AML-193 (cell line): ENCODE data around the gene RRP1B.
"Not testable (repeated sequence)": the region's sequence is repeated elsewhere in the genome, so short reads cannot be mapped to it uniquely, and the experiment has no call there.

Source experiments
- DNase-seq, 2 experiments: peaks; one replicate each; lab custom pipeline; 2025; lab: John Stamatoyannopoulos, UW

RRP1B gene

DNA sequence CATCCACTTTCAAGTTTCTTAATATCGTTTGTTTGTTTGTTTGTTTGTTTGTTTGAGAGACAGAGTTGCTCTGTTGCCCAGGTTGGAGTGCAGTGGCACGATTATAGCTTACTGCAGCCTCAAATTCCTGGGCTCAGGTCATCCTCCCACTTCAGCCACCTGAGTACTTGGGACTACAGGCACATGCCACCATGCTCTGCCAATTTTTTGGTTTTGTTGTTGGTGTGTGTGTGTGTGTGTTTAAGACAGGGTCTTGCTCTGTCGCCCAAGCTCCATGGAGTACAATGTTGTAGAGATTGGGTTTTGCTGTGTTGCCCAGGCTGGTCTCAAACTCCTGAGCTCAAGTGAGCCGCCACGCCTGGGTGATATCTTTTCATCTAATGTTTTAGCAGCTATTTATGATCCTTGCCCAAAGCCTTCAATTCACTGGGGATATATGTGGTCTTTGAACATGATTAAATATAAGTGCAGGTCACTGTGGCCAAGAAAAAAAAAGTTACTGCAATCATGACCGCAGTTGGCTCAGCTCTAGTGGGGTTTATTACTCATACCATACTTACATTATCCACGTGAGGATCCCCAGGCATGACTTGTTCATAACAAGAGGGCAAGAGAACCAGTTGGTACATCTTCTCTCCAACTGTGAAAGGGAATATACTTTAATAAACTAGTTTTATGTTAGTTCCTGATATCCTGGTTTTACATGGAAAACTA is 8.0 kb downstream of the RRP1B start:
- DNase-seq = peak; percentile 11 to 57

DNA sequence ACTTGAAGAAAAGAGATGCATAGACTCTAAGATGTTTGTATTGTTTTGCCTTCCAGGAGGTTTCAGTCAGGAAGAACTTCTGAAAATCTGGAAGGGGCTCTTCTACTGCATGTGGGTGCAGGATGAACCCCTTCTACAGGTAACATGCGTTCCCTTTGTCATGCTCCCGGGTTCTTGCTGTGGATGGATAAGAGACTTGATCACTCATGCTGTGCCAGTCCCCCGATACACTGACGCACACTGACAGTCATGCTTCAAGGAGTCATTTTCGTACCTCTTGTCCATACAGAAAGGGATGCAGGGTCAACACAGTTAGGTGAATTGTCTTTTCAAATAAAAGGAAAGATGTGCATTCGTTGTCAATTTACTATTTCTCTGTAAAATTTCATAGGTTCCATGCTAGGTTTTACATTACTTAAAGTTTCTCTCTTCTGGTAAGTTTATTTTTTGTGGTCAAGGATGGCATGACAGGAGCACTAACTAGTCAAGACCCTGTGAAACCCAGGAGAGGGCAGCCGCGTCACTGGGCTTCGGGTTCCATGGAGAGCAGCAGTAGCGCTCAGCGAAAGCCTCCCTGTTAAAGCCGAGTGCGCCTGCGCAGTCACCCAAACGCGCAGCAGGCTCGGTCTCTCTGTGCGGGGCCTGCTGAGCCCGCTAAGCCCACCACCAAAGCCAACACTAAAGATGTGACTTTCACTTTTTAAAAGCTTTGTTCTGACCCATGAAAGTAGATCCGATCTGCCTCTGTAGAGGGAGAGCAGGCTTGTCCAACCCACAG is 10.7 kb downstream of the RRP1B start:
- DNase-seq = no peak

DNA sequence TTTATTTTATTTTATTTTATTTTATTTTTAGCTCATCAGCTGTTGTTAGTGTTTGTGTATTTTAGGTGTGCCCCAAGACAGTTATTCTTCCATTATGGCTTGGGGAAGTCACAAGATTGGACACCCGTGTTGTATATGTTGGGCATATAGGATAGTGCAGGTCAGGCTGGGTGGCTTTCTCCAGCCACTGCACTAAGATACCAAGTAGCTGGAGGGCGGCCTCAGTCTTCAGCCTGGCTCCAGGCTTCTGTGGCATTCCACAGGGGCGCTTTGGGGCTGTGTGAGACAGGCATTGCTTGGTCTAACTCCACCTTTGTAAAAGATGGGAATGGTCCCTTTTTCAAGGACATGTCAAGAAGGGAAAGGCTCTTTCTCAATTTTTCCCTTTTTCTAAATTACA is 16.5 kb downstream of the RRP1B start:
- no peak for DNase-seq

DNA sequence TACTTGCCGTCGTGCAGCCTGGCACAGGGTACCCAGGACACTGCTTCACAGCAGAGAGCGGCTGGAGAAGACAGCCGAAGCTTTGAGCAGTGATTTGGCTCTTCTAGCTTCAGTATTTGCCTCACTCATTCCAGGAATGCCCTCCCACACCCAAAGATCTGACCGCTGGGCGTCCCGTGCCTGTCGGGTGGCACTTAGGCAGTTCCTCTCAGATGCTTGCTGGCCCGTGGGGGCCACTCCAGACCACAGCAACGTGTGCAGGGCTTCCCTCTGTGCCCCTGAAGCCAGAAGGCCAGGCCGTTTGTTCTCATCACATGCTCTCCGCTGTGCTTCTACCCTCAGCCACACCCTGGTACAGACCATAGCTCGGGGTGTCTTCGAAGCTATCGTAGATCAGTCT is 17.0 kb downstream of the RRP1B start:
- DNase-seq = no peak

DNA sequence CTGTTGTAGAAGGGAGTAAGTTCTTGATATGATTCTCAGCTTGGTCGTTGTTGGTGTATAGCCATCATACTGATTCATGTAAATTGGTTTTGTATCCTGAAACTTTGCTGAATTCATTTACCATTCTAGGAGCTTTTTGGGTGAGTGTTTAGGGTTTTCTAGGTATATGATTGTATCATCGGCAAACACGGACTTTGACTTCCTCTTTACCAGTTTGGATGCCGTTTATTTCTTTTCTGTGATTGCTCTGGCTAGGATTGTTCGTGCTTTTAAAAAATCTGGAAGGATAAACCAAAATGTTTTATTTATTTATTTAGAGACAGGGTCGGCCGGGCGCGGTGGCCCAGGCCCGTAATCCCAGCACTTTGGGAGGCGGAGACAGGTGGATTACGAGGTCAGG is 20.6 kb downstream of the RRP1B start:
- no peak for DNase-seq

DNA sequence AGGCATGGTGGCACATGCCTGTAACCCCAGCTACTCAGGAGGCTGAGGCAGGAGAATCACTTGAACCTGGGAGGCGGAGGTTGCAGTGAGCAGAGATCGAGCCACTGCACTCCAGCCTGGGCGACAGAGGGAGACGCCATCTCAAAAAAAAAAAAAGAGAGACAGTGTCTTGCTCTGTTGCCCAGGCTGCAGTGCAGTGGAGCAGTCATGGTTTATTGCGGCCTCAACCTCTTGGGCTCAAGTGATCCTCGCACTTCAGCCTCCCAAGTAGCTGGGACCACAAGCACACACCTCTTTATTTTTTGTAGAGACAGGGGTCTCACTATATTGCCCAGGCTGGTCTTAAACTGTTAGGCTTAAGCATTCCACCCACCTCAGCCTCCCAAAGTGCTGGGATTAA is 21.1 kb downstream of the RRP1B start:
- DNase-seq = not testable (repeated sequence)

DNA sequence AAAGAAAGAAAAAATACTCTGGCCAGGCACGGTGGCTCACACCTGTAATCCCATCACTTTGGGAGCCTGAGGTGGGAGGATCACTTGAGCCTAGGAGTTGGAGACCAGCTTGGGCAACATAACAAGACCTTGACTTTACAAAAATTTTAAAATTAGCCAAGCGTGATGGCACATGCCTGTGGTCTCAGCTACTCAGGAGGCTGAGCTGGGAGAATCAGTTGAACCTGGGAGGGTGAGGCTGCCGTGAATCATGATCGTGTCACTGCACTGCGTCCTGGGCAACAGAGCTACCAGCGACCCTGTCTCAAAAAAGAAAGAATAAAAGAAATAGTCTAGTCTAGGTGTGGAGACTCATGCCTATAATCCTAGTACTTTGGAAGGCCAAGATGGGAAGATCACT is 22.3 kb downstream of the RRP1B start:
- DNase-seq = no peak

DNA sequence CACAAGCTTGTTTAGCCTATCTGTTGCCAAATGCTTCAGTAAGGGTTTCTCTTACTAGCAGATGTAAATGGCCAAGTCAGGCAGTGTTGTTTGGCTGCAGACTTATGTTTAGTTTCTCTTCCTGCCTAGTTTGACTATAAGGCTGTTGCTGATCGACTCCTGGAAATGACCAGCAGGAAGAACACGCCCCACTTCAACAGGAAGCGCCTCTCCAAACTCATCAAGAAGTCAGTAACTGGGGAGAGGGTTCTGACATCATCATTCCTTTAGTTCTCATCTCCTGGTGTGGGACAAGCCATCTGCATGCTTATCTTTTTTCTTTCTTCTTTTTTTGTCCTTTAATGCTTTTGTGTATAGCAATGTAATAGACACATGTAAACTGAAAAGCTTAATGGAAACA is 25.1 kb downstream of the RRP1B start:
- no peak for DNase-seq

DNA sequence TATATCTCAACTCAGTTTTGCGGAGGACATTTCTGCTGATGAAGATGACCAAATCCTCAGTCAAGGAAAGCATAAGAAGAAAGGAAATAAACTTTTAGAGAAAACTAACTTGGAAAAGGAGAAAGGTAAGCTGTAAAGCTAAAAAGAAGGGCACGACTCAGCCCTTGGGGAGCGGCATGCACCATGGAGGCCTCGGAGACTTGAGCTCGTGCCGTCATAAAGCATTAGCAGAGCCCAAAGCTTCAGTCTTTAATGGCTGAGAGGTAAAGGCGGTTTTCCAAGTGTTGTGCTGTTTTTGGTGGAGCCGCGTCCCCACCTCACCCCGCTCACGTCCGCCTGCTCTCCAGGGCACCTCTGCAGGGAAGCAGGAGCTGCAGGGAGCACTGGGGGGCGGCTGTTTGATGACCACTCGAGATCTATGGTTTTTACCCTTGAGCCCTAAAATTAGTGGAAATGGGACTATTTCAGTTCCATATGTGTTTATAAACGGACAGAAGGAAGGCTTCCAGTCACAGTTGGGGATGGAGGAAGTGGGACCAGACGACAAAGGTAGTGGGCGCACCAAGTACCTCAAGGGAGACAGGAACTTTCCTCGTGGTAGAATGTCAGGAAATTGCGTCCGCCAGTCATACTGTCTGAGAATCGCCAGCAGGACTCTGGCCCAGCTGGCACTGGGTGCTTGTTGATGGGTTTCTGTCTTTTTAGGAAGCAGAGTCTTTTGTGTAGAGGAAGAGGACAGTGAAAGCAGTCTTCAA is 27.6 kb downstream of the RRP1B start:
- no peak for DNase-seq

DNA sequence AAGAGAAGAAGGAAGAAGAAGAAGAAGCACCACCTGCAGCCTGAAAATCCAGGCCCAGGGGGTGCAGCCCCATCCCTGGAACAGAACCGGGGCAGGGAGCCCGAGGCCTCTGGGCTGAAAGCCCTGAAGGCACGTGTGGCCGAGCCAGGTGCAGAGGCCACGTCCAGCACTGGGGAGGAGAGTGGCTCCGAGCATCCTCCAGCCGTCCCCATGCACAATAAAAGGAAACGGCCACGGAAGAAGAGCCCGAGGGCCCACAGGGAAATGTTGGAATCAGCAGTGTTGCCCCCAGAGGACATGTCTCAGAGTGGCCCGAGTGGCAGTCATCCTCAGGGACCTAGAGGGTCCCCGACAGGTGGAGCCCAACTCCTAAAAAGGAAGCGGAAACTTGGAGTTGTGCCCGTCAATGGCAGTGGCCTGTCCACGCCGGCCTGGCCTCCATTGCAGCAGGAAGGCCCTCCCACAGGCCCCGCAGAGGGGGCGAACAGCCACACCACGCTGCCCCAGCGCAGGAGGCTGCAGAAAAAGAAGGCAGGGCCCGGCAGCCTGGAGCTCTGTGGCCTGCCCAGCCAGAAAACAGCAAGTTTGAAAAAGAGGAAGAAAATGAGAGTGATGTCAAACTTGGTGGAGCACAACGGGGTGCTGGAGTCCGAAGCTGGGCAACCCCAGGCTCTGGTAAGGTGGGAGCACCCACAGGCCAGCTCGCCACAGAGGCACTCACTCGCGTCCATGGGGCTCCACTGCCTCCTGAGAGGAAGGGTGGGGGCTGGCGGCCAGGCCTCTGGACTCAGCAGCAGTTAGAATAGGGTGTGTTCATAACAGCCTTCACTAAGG is 28.4 kb downstream of the RRP1B start:
- no peak for DNase-seq

DNA sequence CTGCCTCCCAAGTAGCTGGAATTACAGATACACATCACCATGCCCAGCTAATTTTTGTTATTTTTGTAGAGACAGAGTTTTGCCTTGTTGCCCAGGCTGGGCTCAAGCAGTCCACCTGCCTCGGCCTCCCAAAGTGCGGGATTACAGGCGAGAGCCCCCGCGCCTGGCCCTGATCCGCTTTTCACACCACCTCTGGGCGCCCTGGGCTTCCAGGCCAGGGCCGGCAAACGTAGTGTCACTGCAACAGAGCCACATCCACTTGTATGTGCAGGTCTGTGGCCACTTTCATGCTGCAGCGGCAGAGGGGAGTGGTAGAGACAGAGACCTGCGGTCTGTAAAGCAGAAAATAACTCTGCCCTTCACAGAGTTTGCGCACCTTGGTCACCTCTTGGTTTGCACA is 29.5 kb downstream of the RRP1B start:
- no peak for DNase-seq

DNA sequence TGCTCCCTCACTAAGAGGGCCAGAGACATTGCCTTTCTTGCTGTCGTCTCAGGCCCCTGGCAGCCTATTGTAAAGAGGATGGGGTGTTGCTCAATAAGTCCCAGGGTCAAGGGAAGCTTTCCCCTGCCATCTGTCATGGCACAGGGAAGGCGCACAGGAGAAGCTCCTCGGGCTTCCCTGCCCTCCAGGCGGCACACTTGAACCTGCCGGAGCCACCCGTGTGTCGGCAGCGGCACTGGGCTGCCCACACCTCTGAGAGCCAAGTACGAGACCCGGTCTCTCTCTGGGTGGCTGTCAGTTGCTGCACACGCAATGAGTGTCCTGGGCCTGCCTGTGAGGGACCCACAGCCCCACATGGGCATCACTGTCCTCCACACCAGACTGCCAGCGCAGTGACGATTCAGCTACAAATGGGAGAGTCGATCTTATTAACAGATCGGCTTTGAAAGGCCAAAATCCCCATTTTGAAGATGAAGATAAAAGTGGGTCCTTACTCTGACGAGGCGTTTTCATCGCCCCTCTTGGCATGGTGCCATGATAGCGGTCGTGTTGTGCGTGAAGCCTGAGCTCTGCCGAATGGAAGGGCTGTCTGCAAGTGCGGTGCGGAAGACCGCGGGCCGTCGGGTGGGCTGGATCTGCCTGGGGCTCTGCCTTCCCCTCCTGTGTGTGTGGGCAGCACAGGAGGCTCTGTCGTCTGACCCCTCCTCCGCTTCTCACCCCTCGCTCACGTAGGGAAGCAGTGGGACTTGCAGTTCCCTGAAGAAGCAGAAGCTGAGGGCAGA is 30.4 kb downstream of the RRP1B start:
- no peak for DNase-seq

DNA sequence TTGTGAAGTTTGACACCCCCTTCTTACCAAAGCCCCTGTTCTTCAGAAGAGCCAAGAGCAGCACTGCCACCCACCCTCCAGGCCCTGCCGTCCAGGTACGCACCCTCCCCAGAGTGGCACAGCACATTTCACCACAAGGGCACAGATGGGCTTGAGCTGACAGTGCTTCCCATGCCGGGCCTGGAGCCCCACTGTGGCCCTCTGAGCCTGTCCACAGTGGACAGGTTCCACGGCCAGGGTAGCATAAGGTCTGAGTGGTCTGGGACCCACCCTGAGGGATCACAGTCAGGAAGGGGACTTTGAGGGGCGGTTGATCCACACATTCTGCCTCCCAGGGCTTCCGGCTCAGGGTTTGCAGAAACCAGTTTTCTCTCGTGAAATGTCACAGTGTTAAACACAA is 31.0 kb downstream of the RRP1B start:
- DNase-seq = no peak

DNA sequence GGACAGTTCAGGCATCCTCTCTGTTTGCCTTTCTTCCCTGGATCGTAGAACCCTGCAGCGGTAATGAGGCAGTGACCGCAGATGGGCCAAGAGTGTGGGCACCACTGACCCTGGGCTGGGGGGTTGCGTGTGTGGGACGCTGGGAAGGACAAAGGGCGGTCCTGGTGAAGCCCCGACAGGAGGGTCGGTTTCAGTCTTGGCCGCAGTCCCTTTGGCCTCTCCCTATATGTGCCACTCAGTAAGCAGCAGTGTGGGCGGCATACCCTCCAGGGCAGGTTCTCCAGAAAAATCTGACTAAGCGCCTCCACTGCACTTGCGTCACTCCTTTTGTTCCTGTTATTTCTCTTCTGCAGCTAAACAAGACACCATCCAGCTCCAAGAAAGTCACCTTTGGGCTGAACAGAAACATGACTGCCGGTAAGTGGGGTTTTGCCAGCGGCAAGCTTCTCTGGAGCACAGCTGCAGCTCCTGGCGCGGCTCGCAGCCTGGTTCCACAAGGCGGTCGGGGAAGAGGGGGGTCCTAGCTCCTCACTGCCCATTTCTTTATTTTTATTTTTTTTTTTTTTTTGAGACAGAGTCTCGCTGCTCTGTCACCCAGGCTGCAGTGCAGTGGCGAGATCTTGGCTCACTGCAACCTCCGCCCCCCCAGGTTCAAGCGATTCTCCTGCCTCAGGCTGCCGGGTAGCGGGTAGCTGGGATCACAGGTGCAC is 31.9 kb downstream of the RRP1B start:
- no peak for DNase-seq

DNA sequence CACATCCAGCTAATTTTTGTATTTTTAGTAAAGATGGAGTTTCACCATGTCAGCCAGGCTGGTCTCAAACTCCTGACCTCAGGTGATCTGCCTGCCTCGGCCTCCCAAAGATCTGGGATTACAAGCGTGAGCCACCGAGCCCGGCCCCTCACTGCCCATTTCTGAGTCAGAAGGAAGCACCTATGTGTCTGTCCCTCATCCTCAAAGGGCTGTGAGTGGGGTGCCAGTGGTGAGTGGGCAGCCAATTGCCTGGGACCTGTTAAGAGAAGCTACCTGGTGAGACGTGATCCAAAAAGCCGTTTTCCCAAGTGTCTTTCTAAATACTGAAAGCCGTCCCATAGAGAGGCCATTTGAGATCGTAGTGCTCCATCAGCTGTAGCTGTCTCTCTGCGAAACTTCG is 32.4 kb downstream of the RRP1B start:
- DNase-seq = no peak

DNA sequence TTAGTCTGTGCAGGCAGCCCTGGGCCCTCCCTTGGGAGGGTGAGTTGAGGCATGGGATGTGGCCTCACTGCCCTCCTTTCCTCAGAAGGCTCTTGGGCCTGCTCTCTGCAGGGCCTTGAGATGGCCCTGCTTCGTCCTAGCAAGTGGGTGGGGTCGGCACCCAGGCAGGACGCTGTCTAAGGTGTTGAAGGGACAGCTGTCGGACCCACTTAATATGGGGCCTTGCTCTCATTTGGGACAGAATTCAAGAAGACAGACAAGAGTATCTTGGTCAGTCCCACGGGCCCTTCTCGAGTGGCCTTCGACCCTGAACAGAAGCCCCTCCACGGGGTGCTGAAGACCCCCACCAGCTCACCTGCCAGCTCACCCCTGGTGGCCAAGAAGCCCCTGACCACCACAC is 33.6 kb downstream of the RRP1B start:
- no peak for DNase-seq

DNA sequence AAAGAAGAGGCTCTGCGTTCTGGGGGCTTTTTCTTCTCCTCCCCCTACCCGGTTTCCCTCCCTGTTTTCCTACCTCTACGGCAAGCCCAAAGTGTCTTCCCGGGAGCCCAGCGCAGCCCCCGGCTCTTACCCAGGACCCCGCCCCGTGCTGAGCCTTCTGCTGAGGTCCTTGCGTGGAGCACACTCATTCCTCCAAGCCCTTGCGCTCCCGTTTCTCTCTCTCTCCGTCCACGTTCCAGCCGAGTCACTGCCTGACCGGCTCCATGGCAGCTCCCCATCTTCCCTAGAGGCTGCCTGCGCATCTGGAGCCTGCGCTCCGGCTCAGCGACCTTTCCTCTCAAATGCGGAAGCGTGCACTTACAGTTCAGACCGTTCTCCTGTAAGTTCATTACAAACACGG is 34.6 kb downstream of the RRP1B start:
- no peak for DNase-seq

DNA sequence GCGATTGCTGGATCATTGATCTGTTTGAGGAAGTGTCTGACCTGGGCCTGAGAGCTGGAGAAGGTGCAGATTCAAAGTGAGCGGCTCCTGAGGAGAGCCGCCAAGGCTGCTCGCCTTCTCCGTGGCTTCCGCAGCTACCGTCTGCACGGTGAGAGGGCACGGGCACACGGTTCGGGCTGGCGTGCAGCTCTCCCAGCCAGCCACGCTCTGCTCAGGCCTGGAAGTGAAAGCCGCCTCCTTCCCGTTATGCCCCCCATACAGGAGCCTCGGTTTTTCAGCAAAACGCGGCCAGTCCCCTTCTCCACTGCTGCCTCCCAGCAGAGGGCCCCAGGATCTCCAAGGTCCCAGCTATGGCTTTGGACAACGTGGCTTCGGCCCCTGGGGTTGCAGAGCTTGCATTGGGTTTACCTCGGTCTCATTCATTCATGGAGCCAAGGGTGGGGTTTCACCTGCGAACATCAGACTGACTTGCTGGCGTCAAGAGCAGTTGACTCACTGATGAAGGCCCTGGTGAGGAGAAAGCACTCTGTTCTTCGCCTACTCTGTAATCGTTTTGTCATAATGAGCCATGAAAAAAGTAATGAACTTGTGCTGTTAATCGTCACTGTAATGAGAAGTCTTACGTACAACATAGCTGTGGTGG is 35.2 kb downstream of the RRP1B start:
- no peak for DNase-seq

DNA sequence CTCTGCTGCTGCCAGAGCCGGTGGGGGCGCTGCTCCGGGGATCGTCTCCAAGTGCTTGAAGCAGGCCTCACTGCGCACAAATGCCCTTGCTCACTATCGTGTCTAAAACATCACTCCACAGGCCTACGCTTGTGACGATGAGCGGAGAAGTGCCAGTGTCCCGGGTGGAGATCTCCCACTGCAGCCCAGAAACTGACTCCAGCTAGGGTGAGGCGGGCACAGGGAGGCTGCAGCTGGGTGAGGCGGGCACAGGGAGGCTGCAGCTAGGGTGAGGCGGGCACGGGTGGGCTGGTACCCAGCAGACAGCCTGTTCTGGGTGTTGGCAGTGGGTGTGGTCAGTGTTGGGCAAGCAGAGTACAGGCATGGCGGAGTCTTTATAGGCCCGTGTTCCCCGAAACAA is 36.9 kb downstream of the RRP1B start:
- no peak for DNase-seq
